ENCODE data around the gene KRT33A. TPM values are rescaled to one million over a fixed set of nuclear protein-coding genes. Genes with fewer than 3 reads are reported as not detected.
"Not testable (repeated sequence)": the region's sequence is repeated elsewhere in the genome, so short reads cannot be mapped to it uniquely, and the experiment has no call there.

The KRT33A gene
- total and polyA plus RNA-seq, 2 experiments from 2014 or later: not detected

DNA sequence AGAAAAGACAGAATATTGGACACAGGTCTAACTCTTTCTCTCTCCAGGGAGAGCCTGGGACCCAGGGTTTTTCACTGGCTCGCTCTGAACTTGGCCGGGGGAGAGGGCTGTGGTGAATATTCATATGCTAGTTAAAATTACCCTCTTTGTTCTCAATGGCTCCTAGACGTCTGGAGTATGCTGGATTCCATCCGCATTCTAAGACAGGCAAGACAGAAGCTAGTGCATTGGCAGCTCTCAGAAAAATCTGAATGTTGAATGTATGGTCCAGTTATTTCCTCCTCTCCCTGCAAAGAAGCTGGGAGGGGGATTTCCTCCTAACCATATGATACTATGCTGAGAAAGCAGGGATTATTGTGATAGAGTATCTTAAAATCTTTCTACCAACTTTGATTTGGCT is 37.0 kb upstream of the KRT33A start:
- DNase-seq (ENCODE audit: low read depth in 1 of 2, low spot score in 1 of 2): no peak
- no peak for TF ChIP-seq CTCF (IDR thresholded peaks at IDR 0.05; ENCODE audit: low read depth, low read length)
- Histone ChIP-seq H3K9me3 (ENCODE audit: low read depth) (no peaks in the 10 kb centered on the region), H3K36me3 (no peaks in the 10 kb centered on the region), H3K4me3 (no peak overlapping the region), H3K4me1 (ENCODE audit: low read depth) (no peaks in the 10 kb centered on the region), H3K27ac (no peak overlapping the region), H3K27me3 (no peaks in the 10 kb centered on the region)

DNA sequence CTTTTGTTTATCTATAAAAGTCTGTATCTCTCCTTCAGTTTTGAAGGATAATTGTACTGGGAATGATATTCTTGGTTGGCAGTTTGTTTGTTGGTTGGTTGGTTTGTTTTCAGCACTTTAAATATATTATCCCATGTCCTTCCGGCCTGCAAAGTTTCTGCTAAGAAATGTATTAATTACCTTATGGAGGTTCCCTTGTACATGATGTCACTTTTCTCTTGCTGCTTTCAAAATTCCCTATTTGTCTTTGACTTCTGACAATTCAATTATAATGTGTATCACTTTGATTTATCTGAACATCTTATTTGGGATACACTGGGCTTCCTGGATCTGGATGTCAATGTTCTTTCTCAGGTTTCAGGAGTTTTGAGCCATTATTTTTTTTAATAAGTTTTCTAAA is 35.6 kb upstream of the KRT33A start:
- DNase-seq (ENCODE audit: low read depth in 1 of 2, low spot score in 1 of 2): no peak
- TF ChIP-seq CTCF (IDR thresholded peaks at IDR 0.05; ENCODE audit: low read depth, low read length): no peak
- H3K27ac ChIP-seq: no peak overlapping the region
- H3K4me3 ChIP-seq: no peak overlapping the region
- H3K9me3 ChIP-seq (ENCODE audit: low read depth): no peaks in the 10 kb centered on the region
- no peaks in the 10 kb centered on the region for H3K36me3 ChIP-seq
- H3K27me3 ChIP-seq: no peaks in the 10 kb centered on the region
- no peaks in the 10 kb centered on the region for H3K4me1 ChIP-seq (ENCODE audit: low read depth)

GRCh38 chr17:41383690-41384089 is 33.1 kb upstream of the KRT33A start:
- H3K9me3 ChIP-seq (ENCODE audit: low read depth): no peaks in the 10 kb centered on the region
- DNase-seq (ENCODE audit: low read depth in 1 of 2, low spot score in 1 of 2): no peak
- no peak for TF ChIP-seq CTCF (IDR thresholded peaks at IDR 0.05; ENCODE audit: low read depth, low read length)
- H3K36me3 ChIP-seq: no peaks in the 10 kb centered on the region
- H3K4me3 ChIP-seq: no peak overlapping the region
- H3K27ac ChIP-seq: no peak overlapping the region
- H3K27me3 ChIP-seq: no peaks in the 10 kb centered on the region
- no peaks in the 10 kb centered on the region for H3K4me1 ChIP-seq (ENCODE audit: low read depth)

DNA sequence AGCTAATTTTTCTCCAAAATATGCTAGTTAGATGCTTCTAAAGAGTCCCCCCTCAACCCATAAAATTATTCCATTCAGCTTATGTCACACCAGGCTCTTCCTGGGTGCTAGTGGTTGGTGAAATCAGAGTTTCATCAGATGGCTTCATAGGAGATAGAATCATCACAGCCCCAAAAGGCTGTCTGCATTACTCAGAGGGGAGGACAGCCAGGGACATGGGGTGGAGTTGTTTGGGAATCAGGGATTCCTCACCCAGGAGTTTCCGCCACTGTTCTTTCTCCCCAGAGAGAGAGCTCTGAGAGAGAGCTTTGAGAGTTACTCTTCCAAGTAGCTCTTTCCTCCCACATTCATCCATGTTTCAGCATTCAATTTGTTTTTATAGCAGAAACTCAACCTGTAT is 31.8 kb upstream of the KRT33A start:
- no peaks in the 10 kb centered on the region for H3K27me3 ChIP-seq
- TF ChIP-seq CTCF (IDR thresholded peaks at IDR 0.05; ENCODE audit: low read depth, low read length): no peak
- no peaks in the 10 kb centered on the region for H3K9me3 ChIP-seq (ENCODE audit: low read depth)
- no peak overlapping the region for H3K27ac ChIP-seq
- no peaks in the 10 kb centered on the region for H3K4me1 ChIP-seq (ENCODE audit: low read depth)
- DNase-seq (ENCODE audit: low read depth in 1 of 2, low spot score in 1 of 2): no peak
- H3K4me3 ChIP-seq: no peak overlapping the region
- no peaks in the 10 kb centered on the region for H3K36me3 ChIP-seq

- H3K27ac ChIP-seq; DNase-seq (ENCODE audit: low read depth in 1 of 2, low spot score in 1 of 2); H3K27me3 ChIP-seq; H3K4me3 ChIP-seq; H3K4me1 ChIP-seq (ENCODE audit: low read depth); H3K9me3 ChIP-seq (ENCODE audit: low read depth); H3K36me3 ChIP-seq: not testable (repeated sequence)
These were observed 31.3 kb upstream of the KRT33A start, which contains the start of gene KRT34 for GRCh38 chr17:41381943-41382342. Gene KRT34 (minus strand): TSS chr17:41382306. CDS start chr17:41382246, 60 bp downstream.

- not testable (repeated sequence) for H3K4me3 ChIP-seq; DNase-seq (ENCODE audit: low read depth in 1 of 2, low spot score in 1 of 2); H3K36me3 ChIP-seq; H3K9me3 ChIP-seq (ENCODE audit: low read depth); H3K27me3 ChIP-seq; H3K27ac ChIP-seq; H3K4me1 ChIP-seq (ENCODE audit: low read depth)
These were observed 29.5 kb upstream of the KRT33A start for GRCh38 chr17:41380091-41380490.

DNA sequence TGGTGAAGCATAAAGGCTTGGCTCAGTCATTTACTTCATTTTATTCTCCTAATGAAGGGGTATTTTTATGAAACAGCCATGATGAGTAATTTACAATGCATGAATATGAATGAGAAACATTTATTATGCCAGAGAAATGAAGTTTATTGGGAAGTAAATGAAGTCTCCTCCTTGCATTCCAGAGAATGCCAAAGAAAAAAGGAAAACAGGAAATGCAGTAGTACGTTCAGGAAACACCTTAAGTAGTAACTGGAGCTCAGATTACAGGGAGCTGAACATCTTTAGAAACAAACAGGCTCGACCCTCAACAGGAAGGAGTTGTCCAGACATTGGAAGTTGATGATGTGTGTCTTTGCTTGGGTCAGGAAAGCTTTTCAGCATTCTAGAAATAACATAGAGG is 26.9 kb upstream of the KRT33A start:
- no peaks in the 10 kb centered on the region for H3K27me3 ChIP-seq
- no peak overlapping the region for H3K27ac ChIP-seq
- H3K9me3 ChIP-seq (ENCODE audit: low read depth): no peaks in the 10 kb centered on the region
- H3K4me1 ChIP-seq (ENCODE audit: low read depth): no peaks in the 10 kb centered on the region
- no peak for TF ChIP-seq CTCF (IDR thresholded peaks at IDR 0.05; ENCODE audit: low read depth, low read length)
- H3K36me3 ChIP-seq: no peaks in the 10 kb centered on the region
- peak in 1 of 2 donors; percentile 18 for DNase-seq (ENCODE audit: low read depth in 1 of 2, low spot score in 1 of 2)
- H3K4me3 ChIP-seq: no peak overlapping the region

Measured in cardiac muscle cell (in vitro differentiated cells and primary cell).